SU-DHL-6 (cell line): Measurements from ENCODE around the gene SELPLG.

Source experiments
- H2AFZ ChIP-seq: fragments of 200-600 bp; sonication (generic); 2 replicates; pipeline ENCODE4 v1.6.1; 2014; ENCODE audit warnings: low read depth, mild to moderate bottlenecking, moderate library complexity, mixed read lengths, antibody characterized with exemption, low read length; ENCODE audit not compliant: severe bottlenecking
- H3F3A ChIP-seq: fragments of 200-600 bp; shearing (Covaris generic); 2 replicates; pipeline ENCODE4 v1.6.0; 2016; ENCODE audit warnings: antibody characterized with exemption, mild to moderate bottlenecking; ENCODE audit not compliant: insufficient read depth
- H3K27ac ChIP-seq: fragments of 200-600 bp; sonication (generic); 2 replicates; pipeline ENCODE4 v1.5.1; 2016; ENCODE audit warnings: low read depth, mild to moderate bottlenecking, low read length, moderate library complexity, mixed read lengths
- H3K27me3 ChIP-seq: fragments of 200-600 bp; sonication (generic), shearing (Covaris generic); 2 replicates; pipeline ENCODE4 v1.6.0; 2014; ENCODE audit warnings: mild to moderate bottlenecking, low read length
- H3K36me3 ChIP-seq: fragments of 200-600 bp; sonication (generic); 2 replicates; pipeline ENCODE4 v1.6.1; 2014; ENCODE audit warnings: mild to moderate bottlenecking, low read length, mixed read lengths
- H3K4me2 ChIP-seq: fragments of 300-600, 200-600 bp; shearing (Covaris generic), sonication (generic); 2 replicates; pipeline ENCODE4 v1.6.0; 2014; ENCODE audit warnings: low read length, low read depth, mild to moderate bottlenecking; ENCODE audit not compliant: poor library complexity, severe bottlenecking
- H3K4me3 ChIP-seq: fragments of 200-600 bp; sonication (generic); 2 replicates; pipeline ENCODE4 v1.5.1; 2014; ENCODE audit warnings: antibody characterized with exemption, low read length, mild to moderate bottlenecking, mixed read lengths; ENCODE audit not compliant: insufficient read depth, poor library complexity, severe bottlenecking
- H3K79me2 ChIP-seq: fragments of 200-600 bp; sonication (generic); 2 replicates; pipeline ENCODE4 v1.6.1; 2014; ENCODE audit warnings: mild to moderate bottlenecking, low read length, moderate library complexity; ENCODE audit not compliant: insufficient read depth
- H3K9ac ChIP-seq: fragments of 200-600 bp; sonication (generic); 2 replicates; pipeline ENCODE4 v1.7.0; 2014; ENCODE audit warnings: mild to moderate bottlenecking, low read length
- H3K9me2 ChIP-seq: fragments of 200-600 bp; sonication (generic); replicated peaks from 2 replicates; pipeline ENCODE4 v1.6.1; 2014; ENCODE audit warnings: low read length; ENCODE audit not compliant: insufficient read depth
- H3K9me3 ChIP-seq: fragments of 200-600 bp; sonication (generic); 2 replicates; pipeline ENCODE4 v1.6.1; 2014; ENCODE audit warnings: low read length, mixed read lengths; ENCODE audit not compliant: insufficient read depth
- H4K20me1 ChIP-seq: fragments of 200-600 bp; sonication (generic); 2 replicates; pipeline ENCODE4 v1.6.1; 2014; ENCODE audit warnings: low read depth, mild to moderate bottlenecking, antibody characterized with exemption, low read length, moderate library complexity, mixed read lengths
- CTCF ChIP-seq: fragments of 200-600 bp; sonication (generic); IDR thresholded peaks from one replicate; pipeline ENCODE4 v1.5.1; 2017; ENCODE audit warnings: antibody characterized with exemption, mild to moderate bottlenecking, low read length, moderate library complexity; ENCODE audit not compliant: insufficient read depth, poor library complexity, severe bottlenecking
- EZH2phosphoT487 ChIP-seq: fragments of 200-600 bp; sonication (generic), shearing (Covaris generic); conservative IDR thresholded peaks from 2 replicates; pipeline ENCODE4 v1.6.1; 2018; ENCODE audit warnings: mild to moderate bottlenecking, antibody characterized with exemption, low read length, moderate library complexity, mixed read lengths

SELPLG gene

DNA sequence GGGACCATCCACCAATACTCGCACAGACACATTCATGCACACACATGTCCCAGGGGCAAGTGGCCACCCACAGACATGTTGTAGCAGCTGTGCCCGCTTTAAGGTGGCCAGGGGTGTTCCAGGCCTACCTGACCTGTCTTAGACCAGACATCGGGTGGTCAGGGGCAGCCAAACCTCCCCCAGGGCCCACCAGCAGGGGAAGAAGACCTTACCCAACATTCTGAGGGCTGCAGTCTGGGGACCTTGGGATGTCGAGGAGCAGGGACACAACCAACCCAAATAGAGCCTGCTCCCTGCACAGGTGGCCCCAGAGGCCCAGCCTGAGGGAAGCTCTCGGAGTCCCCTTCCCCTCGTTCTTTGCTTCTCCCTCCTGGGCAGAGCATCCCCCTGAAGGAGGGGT is 34.2 kb downstream of the SELPLG start:
- H3K79me2 ChIP-seq: no peaks in the 10 kb centered on the region
- no peak overlapping the region for H3K9ac ChIP-seq
- no peak overlapping the region for H2AFZ ChIP-seq
- H3K4me3 ChIP-seq: no peak overlapping the region
- TF ChIP-seq CTCF (no peak), EZH2phosphoT487 (no peak)
- H3K36me3 ChIP-seq: no peaks in the 10 kb centered on the region
- H3K9me2 ChIP-seq: no peaks in the 10 kb centered on the region
- H4K20me1 ChIP-seq: no peaks in the 10 kb centered on the region
- no peaks in the 10 kb centered on the region for H3F3A ChIP-seq
- H3K4me2 ChIP-seq: no peak overlapping the region
- no peak overlapping the region for H3K27ac ChIP-seq
- H3K9me3 ChIP-seq: no peaks in the 10 kb centered on the region
- H3K27me3 ChIP-seq: no peaks in the 10 kb centered on the region

GRCh38 chr12:108598553-108599250 is 35.0 kb downstream of the SELPLG start:
- no peak overlapping the region for H3K4me3 ChIP-seq
- H3K9ac ChIP-seq: no peak overlapping the region

DNA sequence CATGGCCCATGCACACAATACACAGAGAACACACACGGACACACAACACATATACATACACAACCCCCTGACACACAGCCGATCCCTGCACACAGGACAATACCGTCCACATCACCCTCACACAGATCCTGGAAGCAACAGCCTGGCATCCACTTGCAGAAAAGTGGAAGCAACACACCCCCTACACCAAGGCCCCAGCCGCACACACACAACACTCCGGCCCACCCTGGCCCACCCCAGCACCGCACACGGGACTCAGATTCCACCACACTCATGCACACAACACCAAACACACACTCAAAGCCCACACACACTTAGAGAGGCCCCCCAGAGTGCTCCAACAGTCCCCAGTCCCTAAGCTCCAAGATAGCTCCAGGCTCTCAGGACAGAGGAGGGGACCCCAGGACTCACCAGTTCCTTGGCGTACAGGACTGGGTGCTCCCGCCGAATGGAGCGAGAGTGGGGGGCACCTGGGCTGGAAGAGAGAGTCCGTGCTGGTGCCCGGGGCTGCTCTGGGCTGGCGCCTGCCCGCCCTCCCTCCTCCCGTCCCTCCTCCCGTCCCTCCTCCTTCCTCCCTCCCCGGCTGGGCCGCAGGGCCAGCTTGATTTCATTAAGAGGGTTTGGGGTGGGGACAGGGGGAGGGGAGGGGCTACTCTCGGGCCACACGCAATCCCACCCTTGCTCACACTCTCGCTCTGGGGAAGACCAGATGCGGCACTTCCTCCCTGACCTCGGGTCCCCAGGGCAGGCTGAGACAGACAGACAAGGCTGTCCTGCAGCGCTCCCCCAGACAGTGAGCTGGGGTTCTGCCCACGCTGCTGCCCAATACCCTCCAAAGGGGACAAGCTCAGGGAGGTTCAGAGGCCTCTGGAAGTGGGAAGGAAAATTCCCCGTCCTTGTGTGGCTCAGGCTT is 35.9 kb downstream of the SELPLG start, which contains the start of gene TMEM119:
Gene TMEM119 (minus strand): TSS at position 526 of the 913 bp plus-strand sequence. CDS start 5,701 bp downstream, outside the sequence.
- no peaks in the 10 kb centered on the region for H4K20me1 ChIP-seq
- no peak within 1 kb of the TSS for H2AFZ ChIP-seq
- no peaks in the 10 kb centered on the region for H3K9me2 ChIP-seq
- TF ChIP-seq CTCF (no peak), EZH2phosphoT487 (no peak)
- no peak within 1 kb of the TSS for H3K27ac ChIP-seq
- H3K79me2 ChIP-seq: no peaks in the 10 kb centered on the region
- no peaks in the 10 kb centered on the region for H3K9me3 ChIP-seq
- no peak within 1 kb of the TSS for H3K4me3 ChIP-seq
- no peak within 1 kb of the TSS for H3K4me2 ChIP-seq
- no peak within 1 kb of the TSS for H3K9ac ChIP-seq
- H3F3A ChIP-seq: no peaks in the 10 kb centered on the region
- no peaks in the 10 kb centered on the region for H3K36me3 ChIP-seq
- H3K27me3 ChIP-seq: no peaks in the 10 kb centered on the region

More at GRCh38 chr12:108598553-108599250, 35.0 kb downstream of the SELPLG start:
- no peaks in the 10 kb centered on the region for H3K36me3 ChIP-seq
- no peaks in the 10 kb centered on the region for H3K9me3 ChIP-seq
- no peak for TF ChIP-seq CTCF
- no peak for TF ChIP-seq EZH2phosphoT487
- no peaks in the 10 kb centered on the region for H3K79me2 ChIP-seq
- no peak overlapping the region for H3K4me2 ChIP-seq
- no peaks in the 10 kb centered on the region for H3K9me2 ChIP-seq
- H2AFZ ChIP-seq: no peak overlapping the region
- no peak overlapping the region for H3K27ac ChIP-seq
- no peaks in the 10 kb centered on the region for H3K27me3 ChIP-seq
- no peaks in the 10 kb centered on the region for H3F3A ChIP-seq
- no peaks in the 10 kb centered on the region for H4K20me1 ChIP-seq
